Dendritic cell treated with granulocyte-macrophage colony-stimulating factor and Interleukin-4, amounts not matched to agents 40 ng/mL and 50 ng/mL, for 4 days (primary cell): ENCODE results near the gene TARS1.

ENCODE experiments used
- H3K27ac Mint-ChIP-seq: one replicate; pipeline ENCODE4 v1.8.0; 2022; ENCODE audit warnings: mild to moderate bottlenecking, mixed read lengths
- H3K27me3 Mint-ChIP-seq: one replicate; pipeline ENCODE4 v1.8.0; 2022; ENCODE audit warnings: mild to moderate bottlenecking, mixed read lengths
- H3K36me3 Mint-ChIP-seq: one replicate; pipeline ENCODE4 v1.8.0; 2022; ENCODE audit warnings: low read depth, mixed read lengths
- H3K4me1 Mint-ChIP-seq: one replicate; pipeline ENCODE4 v1.8.0; 2022; ENCODE audit warnings: low read depth, mixed read lengths
- H3K4me3 Mint-ChIP-seq: one replicate; pipeline ENCODE4 v1.8.0; 2022; ENCODE audit warnings: mild to moderate bottlenecking, moderate library complexity, mixed read lengths
- H3K9me3 Mint-ChIP-seq: one replicate; pipeline ENCODE4 v1.8.0; 2022; ENCODE audit warnings: mixed read lengths
- intact Hi-C: fragments of 100-400 bp; cut with micrococcal nuclease; formaldehyde crosslinking; loops from one replicate; pipeline ENCODE4 v1.15.0; 2022

Gene TARS1

DNA sequence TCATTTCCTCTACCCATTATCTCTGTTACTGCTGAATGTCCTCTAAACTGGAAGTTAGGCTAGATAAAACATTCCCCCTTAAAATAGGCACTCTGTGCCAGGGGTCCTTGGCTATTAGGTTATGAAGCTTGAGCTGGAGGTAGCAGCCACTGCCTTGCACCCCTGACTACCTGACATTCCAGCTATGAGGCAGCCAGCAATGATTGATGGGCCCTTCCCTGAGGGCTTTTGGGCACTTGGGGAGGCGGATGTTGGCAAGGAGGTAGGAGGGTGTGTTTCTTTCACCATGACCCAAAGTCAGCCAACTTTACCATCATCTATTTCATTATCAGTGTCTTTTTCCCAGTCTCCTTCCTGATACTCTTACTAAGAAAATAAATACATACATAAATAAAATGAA is 17.1 kb downstream of the TARS1 start:
- H3K27me3 Mint-ChIP-seq: no peaks in the 10 kb centered on the region
- no peaks in the 10 kb centered on the region for H3K9me3 Mint-ChIP-seq
- H3K4me1 Mint-ChIP-seq: no peaks in the 10 kb centered on the region

DNA sequence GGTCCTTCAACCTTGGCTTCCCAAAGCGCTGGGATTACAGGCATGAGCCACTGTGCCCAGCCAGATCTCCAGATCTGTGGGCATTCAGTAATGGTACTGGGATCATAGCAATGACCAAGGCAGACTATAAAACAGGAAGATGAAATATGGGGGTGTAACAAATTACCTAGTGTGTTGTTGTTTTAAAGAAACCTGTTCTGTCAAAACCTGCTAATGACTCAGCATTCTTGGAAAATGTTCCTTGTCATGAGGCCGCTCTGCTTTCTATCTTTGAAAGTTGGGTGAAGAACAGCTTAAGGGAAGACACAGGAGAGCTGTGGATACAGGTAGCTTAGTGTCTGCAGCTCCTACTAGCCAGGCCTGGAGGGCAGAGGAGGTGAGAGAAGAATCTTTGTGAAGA is 19.4 kb downstream of the TARS1 start:
- Mint-ChIP-seq H3K27ac (no peak overlapping the region), H3K36me3 (peaks cover 91% of the 10 kb centered on the region), H3K4me3 (no peak overlapping the region), H3K27me3 (no peaks in the 10 kb centered on the region), H3K9me3 (no peaks in the 10 kb centered on the region), H3K4me1 (no peaks in the 10 kb centered on the region)
- intact Hi-C loops: loop anchor here (10.0 kb wide), 1 partner anchor 1925 kb away; the partner anchor contains the start of genes C5orf22 and DROSHA

More for the DNA sequence above, 17.1 kb downstream of the TARS1 start:
- no peak overlapping the region for H3K4me3 Mint-ChIP-seq
- intact Hi-C loops: no loop called here
- H3K27ac Mint-ChIP-seq: no peak overlapping the region
- H3K36me3 Mint-ChIP-seq: peaks cover 92% of the 10 kb centered on the region

DNA sequence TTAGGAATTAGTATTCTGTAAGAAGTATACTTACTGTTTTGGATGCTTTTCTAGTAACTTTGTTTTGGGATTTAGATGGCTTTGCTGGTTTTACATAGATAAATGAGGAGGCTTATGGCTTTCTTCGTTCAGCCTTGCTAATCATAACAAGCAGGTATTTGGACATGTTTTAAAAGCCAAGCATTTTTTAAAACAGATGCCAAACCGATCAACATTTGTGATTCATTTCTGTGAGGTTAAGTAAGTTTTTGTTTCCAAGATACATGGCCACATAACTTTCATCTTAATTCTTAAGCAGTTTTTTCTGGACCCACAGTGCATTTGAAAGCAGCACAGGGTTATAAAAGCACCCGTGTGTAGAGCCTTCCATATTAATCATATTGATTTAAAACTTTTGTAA is 21.7 kb downstream of the TARS1 start:
- H3K4me3 Mint-ChIP-seq: no peak overlapping the region
- peaks cover 91% of the 10 kb centered on the region for H3K36me3 Mint-ChIP-seq
- no peak overlapping the region for H3K27ac Mint-ChIP-seq
- no peaks in the 10 kb centered on the region for H3K9me3 Mint-ChIP-seq
- H3K27me3 Mint-ChIP-seq: no peaks in the 10 kb centered on the region
- no peaks in the 10 kb centered on the region for H3K4me1 Mint-ChIP-seq
- intact Hi-C loops: loop anchor here (10.0 kb wide), 1 partner anchor 1928 kb away; the partner anchor contains the start of genes C5orf22 and DROSHA

DNA sequence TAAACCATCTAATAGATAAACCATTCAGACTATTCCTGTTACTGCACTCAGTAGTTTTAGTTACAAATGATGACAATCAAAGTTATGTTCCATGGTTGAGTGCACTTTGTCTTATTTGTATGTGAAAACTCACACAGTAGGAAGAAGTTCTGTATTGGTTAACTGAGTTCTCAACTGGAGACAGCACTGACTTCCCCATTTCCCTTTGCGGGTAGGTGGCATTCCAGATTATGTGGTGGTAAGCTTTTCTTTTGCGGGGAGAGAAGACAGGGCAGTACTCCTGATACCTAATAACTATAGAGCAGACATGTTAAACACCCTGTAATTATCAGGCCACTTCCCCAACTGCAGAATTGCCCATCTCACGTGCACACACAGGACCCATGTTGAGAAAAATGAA is 24.4 kb downstream of the TARS1 start:
- intact Hi-C loops: loop anchor here (10.0 kb wide), 1 partner anchor 1930 kb away; the partner anchor contains the start of genes C5orf22 and DROSHA
- Mint-ChIP-seq H3K36me3 (peaks cover 96% of the 10 kb centered on the region), H3K4me1 (no peaks in the 10 kb centered on the region), H3K27me3 (no peaks in the 10 kb centered on the region), H3K27ac (no peak overlapping the region), H3K4me3 (no peak overlapping the region), H3K9me3 (no peaks in the 10 kb centered on the region)

DNA sequence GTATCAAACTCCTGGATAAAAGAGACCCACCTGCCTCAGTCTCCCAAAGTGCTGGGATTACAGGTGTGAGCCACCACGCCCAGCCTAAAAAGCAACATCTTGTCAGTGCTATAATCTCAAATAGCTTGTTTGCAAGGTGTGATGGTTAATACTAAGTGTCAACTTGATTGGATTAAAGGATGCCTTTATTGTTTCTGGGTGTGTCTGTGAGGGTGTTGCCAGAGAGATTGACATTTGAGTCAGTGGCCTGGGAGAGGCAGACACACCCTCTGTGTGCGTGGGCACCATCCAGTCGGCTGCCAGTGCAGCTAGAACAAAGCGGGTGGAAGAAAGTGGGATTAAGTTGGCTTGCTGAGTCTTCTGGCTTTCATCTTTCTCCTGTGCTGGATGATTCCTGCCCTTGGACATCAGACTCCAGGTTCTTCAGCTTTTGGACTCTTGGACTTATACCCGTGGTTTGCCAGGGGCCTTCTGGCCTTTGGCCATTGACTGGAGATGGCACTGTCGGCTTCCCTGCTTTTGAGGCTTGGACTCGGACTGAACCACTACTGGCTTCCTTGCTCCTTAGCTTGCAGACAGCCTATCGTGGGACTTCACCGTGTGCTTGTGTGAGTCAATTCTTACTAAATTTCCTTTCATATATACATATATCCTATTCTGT is 28.1 kb downstream of the TARS1 start:
- no peak overlapping the region for H3K27ac Mint-ChIP-seq
- peaks cover 96% of the 10 kb centered on the region for H3K36me3 Mint-ChIP-seq
- peaks cover 13% of the 10 kb centered on the region for H3K4me1 Mint-ChIP-seq
- H3K27me3 Mint-ChIP-seq: no peaks in the 10 kb centered on the region
- H3K4me3 Mint-ChIP-seq: no peak overlapping the region
- peaks cover 7% of the 10 kb centered on the region for H3K9me3 Mint-ChIP-seq
- intact Hi-C loops: loop anchor here (10.0 kb wide), 1 partner anchor 1934 kb away; the partner anchor contains the start of genes C5orf22 and DROSHA

DNA sequence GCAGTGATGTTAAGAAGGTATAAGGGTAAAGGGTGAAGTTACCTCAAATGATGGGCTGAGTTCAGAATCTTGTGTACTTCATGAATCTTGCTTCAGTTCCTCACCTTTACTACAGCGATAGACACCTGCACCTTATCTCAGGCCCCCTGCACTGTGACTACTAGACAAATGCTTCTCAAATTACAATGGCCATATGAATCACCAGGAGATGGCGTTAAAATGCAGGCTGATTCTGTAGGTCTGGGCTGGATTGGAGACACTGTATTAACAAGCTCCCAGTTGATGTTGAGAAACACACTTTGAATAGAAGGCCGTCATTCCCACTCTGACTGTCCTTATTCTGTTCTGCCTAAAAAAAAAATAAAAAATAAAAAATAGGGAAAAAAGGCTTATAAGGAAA is 29.8 kb downstream of the TARS1 start:
- H3K4me3 Mint-ChIP-seq: no peak overlapping the region
- H3K4me1 Mint-ChIP-seq: peaks cover 19% of the 10 kb centered on the region
- no peaks in the 10 kb centered on the region for H3K27me3 Mint-ChIP-seq
- H3K36me3 Mint-ChIP-seq: peaks cover 97% of the 10 kb centered on the region
- intact Hi-C loops: no loop called here
- H3K9me3 Mint-ChIP-seq: peaks cover 23% of the 10 kb centered on the region
- H3K27ac Mint-ChIP-seq: no peak overlapping the region

DNA sequence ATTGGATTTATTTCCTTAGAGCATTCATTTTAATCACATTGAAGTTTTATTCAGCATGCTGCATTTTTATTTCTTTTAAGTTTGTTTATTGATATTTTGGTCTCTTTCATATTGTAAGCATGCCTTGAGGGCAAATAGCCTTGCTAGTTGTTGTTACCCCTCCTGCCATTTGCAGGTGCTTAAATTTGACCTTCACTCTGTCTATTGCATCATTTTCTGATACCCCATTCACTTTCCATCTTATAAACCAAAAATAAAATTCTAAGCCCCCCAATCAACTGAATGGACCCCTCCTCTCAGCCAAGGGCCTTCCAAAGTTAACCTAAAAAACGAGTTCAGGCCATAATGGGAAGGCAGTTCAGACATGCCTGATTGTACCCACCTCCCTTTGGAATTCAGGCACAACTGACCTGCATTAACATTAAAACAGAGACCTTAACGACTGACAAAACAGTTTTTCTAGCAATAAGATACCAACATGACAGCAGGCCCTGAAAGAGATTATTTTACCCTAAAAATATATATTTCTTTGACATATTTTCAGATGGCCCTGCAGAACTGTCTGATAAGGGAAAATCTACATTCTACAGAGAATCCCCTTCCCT is 32.1 kb downstream of the TARS1 start:
- Mint-ChIP-seq H3K4me3 (no peak overlapping the region), H3K9me3 (peaks cover 35% of the 10 kb centered on the region), H3K27me3 (no peaks in the 10 kb centered on the region)

DNA sequence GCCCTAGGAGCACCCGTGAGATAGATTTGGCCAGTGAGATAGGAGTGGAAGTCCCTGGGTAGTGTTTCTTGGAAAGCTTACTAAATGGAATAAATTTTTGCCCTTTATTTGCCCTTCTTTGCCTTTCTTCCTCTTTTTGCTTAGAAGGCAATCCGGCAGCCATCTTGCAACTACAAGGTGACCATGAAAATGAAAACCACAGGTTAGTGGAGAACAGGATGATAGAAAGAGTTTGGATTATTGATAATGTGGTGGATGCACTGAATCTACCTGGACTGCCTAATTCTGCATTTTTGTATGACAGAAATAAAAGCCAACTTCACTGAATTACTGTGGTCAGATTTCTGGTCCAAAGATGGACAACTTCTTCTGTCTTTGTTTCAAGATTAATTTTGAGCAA is 33.2 kb downstream of the TARS1 start:
- H3K36me3 Mint-ChIP-seq: peaks cover 94% of the 10 kb centered on the region
- intact Hi-C loops: no loop called here
- H3K27ac Mint-ChIP-seq: no peak overlapping the region
- no peak overlapping the region for H3K4me3 Mint-ChIP-seq
- H3K27me3 Mint-ChIP-seq: no peaks in the 10 kb centered on the region
- peaks cover 35% of the 10 kb centered on the region for H3K9me3 Mint-ChIP-seq
- peaks cover 20% of the 10 kb centered on the region for H3K4me1 Mint-ChIP-seq

More for the DNA sequence above, 32.1 kb downstream of the TARS1 start:
- Mint-ChIP-seq H3K36me3 (peaks cover 98% of the 10 kb centered on the region), H3K27ac (no peak overlapping the region), H3K4me1 (peaks cover 20% of the 10 kb centered on the region)
- intact Hi-C loops: no loop called here

DNA sequence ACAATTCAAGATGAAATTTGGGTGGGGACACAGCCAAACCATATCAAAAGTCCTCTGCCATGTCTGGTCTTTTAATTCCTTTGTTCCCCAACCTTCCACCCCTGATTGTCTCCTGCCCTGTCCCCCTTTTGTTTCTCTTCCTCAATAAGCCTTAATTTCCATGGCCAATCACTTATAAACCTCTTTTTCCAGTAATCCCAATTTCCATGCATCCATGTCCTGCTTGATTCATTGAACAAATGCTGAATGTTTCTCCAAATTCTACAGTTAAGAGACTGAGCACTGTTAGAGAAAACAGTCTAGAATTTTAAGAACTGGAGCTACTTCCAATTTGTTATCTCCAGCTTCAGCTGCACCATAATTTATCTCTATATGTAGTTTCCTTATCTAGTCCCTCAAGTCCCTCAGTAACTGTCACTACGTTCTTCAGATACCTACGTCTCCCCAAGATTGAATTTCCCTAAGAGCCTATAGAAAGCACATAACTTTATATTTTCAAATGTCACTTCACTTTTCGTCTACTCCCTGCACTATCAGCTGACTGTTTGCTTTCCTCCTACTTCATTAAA is 34.2 kb downstream of the TARS1 start:
- Mint-ChIP-seq H3K27ac (no peak overlapping the region), H3K36me3 (peaks cover 85% of the 10 kb centered on the region), H3K4me1 (peaks cover 20% of the 10 kb centered on the region), H3K4me3 (no peak overlapping the region), H3K9me3 (peaks cover 35% of the 10 kb centered on the region), H3K27me3 (no peaks in the 10 kb centered on the region)
- intact Hi-C loops: no loop called here

DNA sequence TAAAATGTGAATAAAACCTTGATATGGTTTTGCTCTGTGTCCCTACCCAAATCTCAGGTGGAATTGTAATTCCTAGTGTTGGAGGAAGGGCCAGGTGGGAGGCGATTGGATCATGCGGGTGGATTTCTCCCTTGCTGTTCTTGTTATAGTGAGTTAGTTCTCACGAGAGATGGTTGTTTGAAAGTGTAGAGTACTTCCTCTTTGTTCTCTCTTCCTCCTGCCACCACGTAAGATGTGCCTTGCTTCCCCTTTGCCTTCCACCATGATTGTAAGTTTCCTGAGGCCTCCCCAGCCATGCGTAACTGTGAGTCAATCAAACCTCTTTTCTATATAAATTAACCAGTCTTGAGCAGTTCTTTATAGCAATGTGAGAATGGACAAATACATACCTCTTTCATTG is 34.9 kb downstream of the TARS1 start:
- no peak overlapping the region for H3K4me3 Mint-ChIP-seq
- H3K9me3 Mint-ChIP-seq: peaks cover 35% of the 10 kb centered on the region
- H3K27me3 Mint-ChIP-seq: no peaks in the 10 kb centered on the region
- H3K36me3 Mint-ChIP-seq: peaks cover 78% of the 10 kb centered on the region
- H3K27ac Mint-ChIP-seq: no peak overlapping the region
- peaks cover 15% of the 10 kb centered on the region for H3K4me1 Mint-ChIP-seq
- intact Hi-C loops: no loop called here

DNA sequence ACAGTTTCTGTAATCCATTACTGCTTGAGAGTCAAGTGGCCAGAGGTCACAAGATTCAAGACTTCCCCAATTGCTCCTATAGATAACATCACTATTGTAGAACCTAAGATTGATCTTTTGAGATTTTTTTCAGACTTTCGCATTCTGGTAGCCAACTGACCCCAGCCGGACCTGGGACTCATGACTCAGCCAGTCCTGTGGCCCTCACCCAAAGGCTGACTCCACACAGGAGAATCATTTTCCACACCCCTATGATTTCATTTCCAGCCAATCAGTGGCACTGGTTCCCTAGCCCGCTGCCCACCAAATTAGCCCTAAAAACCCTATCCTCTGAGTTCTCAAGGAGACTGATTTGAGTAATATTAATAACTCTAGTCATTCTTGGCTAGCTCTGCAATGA is 36.2 kb downstream of the TARS1 start:
- no peaks in the 10 kb centered on the region for H3K27me3 Mint-ChIP-seq
- peaks cover 7% of the 10 kb centered on the region for H3K4me1 Mint-ChIP-seq
- H3K27ac Mint-ChIP-seq: no peak overlapping the region
- H3K9me3 Mint-ChIP-seq: peaks cover 35% of the 10 kb centered on the region
- H3K4me3 Mint-ChIP-seq: no peak overlapping the region
- intact Hi-C loops: no loop called here
- H3K36me3 Mint-ChIP-seq: peaks cover 65% of the 10 kb centered on the region

DNA sequence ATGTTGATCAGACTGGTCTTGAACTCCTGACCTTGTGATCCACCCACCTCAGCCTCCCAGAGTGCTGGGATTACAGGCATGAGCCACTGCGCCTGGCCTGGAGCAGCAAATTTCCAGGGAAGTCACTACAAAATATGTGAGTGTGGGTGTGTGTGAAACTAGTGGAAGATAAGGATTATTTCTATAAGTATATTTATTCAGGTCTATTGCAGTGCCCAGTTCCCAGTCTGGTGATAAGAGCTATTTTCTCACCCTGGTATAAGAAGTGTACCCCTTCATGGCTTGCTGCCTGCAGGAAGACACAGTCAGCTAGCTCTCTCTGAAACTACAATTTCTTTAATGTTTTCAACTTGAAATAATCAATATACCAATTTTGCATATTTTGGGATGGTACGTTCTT is 37.1 kb downstream of the TARS1 start:
- intact Hi-C loops: no loop called here
- H3K9me3 Mint-ChIP-seq: peaks cover 35% of the 10 kb centered on the region
- no peak overlapping the region for H3K4me3 Mint-ChIP-seq
- peaks cover 57% of the 10 kb centered on the region for H3K36me3 Mint-ChIP-seq
- no peaks in the 10 kb centered on the region for H3K27me3 Mint-ChIP-seq
- H3K27ac Mint-ChIP-seq: no peak overlapping the region
- peaks cover 7% of the 10 kb centered on the region for H3K4me1 Mint-ChIP-seq

DNA sequence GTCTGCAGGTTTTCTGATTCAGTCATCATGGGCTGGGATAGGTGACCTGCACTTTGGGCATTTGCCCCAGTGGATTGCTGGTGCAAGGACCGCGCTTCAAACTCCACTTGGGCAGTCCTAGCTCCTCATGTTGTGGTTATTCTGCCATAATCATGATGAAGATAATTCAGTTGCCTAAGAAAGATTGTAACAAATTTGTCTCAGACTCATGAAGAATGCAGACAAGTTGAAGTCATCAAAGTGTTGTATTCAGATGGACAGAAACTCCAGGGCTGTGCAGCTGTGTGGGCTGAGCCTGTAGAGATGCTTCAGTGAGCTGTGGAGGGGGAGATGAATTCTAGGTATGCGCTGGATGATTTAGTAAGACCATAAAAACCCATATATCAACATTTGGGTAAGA is 38.5 kb downstream of the TARS1 start:
- intact Hi-C loops: no loop called here
- no peak overlapping the region for H3K27ac Mint-ChIP-seq
- H3K27me3 Mint-ChIP-seq: no peaks in the 10 kb centered on the region
- H3K9me3 Mint-ChIP-seq: peaks cover 24% of the 10 kb centered on the region
- H3K36me3 Mint-ChIP-seq: peaks cover 42% of the 10 kb centered on the region
- peaks cover 7% of the 10 kb centered on the region for H3K4me1 Mint-ChIP-seq
- no peak overlapping the region for H3K4me3 Mint-ChIP-seq

DNA sequence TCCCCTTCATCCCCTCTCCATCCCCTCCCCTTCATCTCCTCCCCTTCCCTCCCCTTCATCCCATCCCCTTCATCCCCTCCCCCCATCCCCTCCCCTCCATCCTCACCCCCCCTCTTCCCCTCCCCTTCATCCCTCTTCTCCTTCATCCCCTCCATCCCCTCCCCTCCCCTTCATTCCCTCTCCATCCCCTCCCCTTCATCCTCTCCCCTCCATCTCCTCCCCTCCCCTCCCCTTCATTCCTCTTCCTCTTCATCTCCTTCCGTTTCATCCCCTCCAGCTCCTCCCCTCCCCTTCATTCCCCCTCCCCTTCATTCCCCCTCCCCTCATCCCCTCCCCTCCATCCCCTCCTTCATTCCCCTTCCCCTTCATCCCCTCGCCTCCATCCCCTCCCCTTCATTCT is 40.1 kb downstream of the TARS1 start:
- Mint-ChIP-seq H3K9me3 (peaks cover 8% of the 10 kb centered on the region), H3K4me1 (no peaks in the 10 kb centered on the region), H3K36me3 (peaks cover 26% of the 10 kb centered on the region), H3K4me3 (no peak overlapping the region), H3K27ac (no peak overlapping the region), H3K27me3 (no peaks in the 10 kb centered on the region)
- intact Hi-C loops: no loop called here
